SK-N-SH (cell line): Measurements from ENCODE around the gene CHRM4. TPM values are rescaled to one million over a fixed set of nuclear protein-coding genes. Genes with fewer than 3 reads are reported as not detected.

ENCODE experiments used
- CTCF ChIA-PET: fragments of 300-600, 350-600 bp; formaldehyde crosslinking; extraction: SDS; loops from one replicate; lab custom pipeline; 2021; lab: Yijun Ruan, JAX
- POLR2A ChIA-PET: fragments of 350-600 bp; sonication (Branson Sonifier 250); formaldehyde crosslinking; extraction: SDS; loops from one replicate; lab custom pipeline; 2020; ENCODE audit warnings: antibody characterized with exemption, inconsistent platforms; lab: Yijun Ruan, JAX
- DNase-seq: peaks from one replicate; pipeline ENCODE4 v3.0.0; 2012
- H2AFZ ChIP-seq: fragments of 200-600 bp; sonication (generic); 2 replicates; pipeline ENCODE4 v1.8.1; 2016; ENCODE audit warnings: antibody characterized with exemption, mild to moderate bottlenecking, low read depth
- H3F3A ChIP-seq: fragments of 200-600 bp; sonication (generic); replicated peaks from 2 replicates; pipeline ENCODE3; 2016; ENCODE audit warnings: antibody characterized with exemption, mild to moderate bottlenecking; ENCODE audit not compliant: insufficient read depth
- H3K27ac ChIP-seq, 2 experiments: fragments of 200-500 bp in 1 of 2; fragments of 200-600 bp in 1 of 2; sonication (Bioruptor generic) in 1 of 2; sonication (generic), shearing (Covaris generic) in 1 of 2; 2 replicates each; pipeline versions ENCODE4 v1.5.1 to v1.6.1; 2014 to 2016; ENCODE audit warnings: low read depth in 2 of 2, inconsistent platforms in 1 of 2, low read length in 1 of 2, mild to moderate bottlenecking in 1 of 2, mixed read lengths in 1 of 2
- H3K27me3 ChIP-seq: fragments of 200-600 bp; sonication (generic), shearing (Covaris generic); 2 replicates; pipeline ENCODE4 v1.6.1; 2016; ENCODE audit warnings: mixed run types; ENCODE audit not compliant: insufficient read depth
- H3K36me3 ChIP-seq, 2 experiments: fragments of 200-500 bp in 1 of 2; fragments of 200-600 bp in 1 of 2; sonication (Bioruptor generic) in 1 of 2; sonication (generic) in 1 of 2; replicated peaks in 1 of 2; 2 replicates each; pipeline versions ENCODE3 to v1.5.1; 2014 to 2016; ENCODE audit warnings: low read length in 1 of 2, mild to moderate bottlenecking in 1 of 2; ENCODE audit not compliant: insufficient read depth in 2 of 2, control insufficient read depth in 1 of 2
- H3K4me1 ChIP-seq, 2 experiments: fragments of 200-500 bp in 1 of 2; fragments of 200-600 bp in 1 of 2; sonication (Bioruptor generic) in 1 of 2; sonication (generic), shearing (Covaris generic) in 1 of 2; 2 replicates each; pipeline versions ENCODE4 v1.5.1 to v1.6.1; 2014 to 2016; ENCODE audit warnings: low read depth in 1 of 2, low read length in 1 of 2, mixed run types in 1 of 2; ENCODE audit not compliant: insufficient read depth in 2 of 2, control insufficient read depth in 1 of 2
- H3K4me2 ChIP-seq: fragments of 200-600 bp; sonication (generic), shearing (Covaris generic); 2 replicates; pipeline ENCODE4 v1.6.1; 2017; ENCODE audit warnings: mixed run types
- H3K4me3 ChIP-seq, 2 experiments: fragments of 200-500 bp in 1 of 2; fragments of 200-600 bp in 1 of 2; sonication (Bioruptor generic) in 1 of 2; sonication (generic), shearing (Covaris generic) in 1 of 2; 2 replicates each; pipeline versions ENCODE4 v1.5.1 to v1.8.1; 2014 to 2016; ENCODE audit warnings: low read depth in 2 of 2, inconsistent platforms in 1 of 2, low read length in 1 of 2, mild to moderate bottlenecking in 1 of 2, mixed read lengths in 1 of 2, moderate library complexity in 1 of 2
- H3K79me2 ChIP-seq: fragments of 200-600 bp; sonication (generic); 2 replicates; pipeline ENCODE4 v1.8.1; 2017; ENCODE audit warnings: mild to moderate bottlenecking; ENCODE audit not compliant: insufficient read depth
- H3K9ac ChIP-seq: fragments of 200-600 bp; sonication (generic); 2 replicates; pipeline ENCODE4 v1.6.1; 2017; ENCODE audit warnings: mixed run types
- H3K9me2 ChIP-seq: fragments of 200-600 bp; sonication (generic); 2 replicates; pipeline ENCODE4 v1.6.1; 2017; ENCODE audit warnings: mixed run types
- H3K9me3 ChIP-seq: fragments of 200-600 bp; sonication (generic); 2 replicates; pipeline ENCODE4 v1.6.1; 2017; ENCODE audit warnings: mixed run types, mild to moderate bottlenecking, moderate library complexity
- H4K20me1 ChIP-seq: fragments of 200-600 bp; sonication (generic); 2 replicates; pipeline ENCODE4 v1.6.1; 2017; ENCODE audit warnings: mild to moderate bottlenecking, mixed run types; ENCODE audit not compliant: insufficient read depth
- CHD2 ChIP-seq: fragments of 150-350 bp; IDR thresholded peaks from 2 replicates; pipeline ENCODE4 v1.6.1; 2018; ENCODE audit warnings: low read length; ENCODE audit not compliant: partially characterized antibody
- EP300 ChIP-seq, 2 experiments: IDR thresholded peaks; 2 replicates each; pipeline versions ENCODE4 v1.4.0 to v1.6.1; 2012; ENCODE audit warnings: borderline replicate concordance in 1 of 2, low read depth in 1 of 2, low read length in 1 of 2
- EZH2phosphoT487 ChIP-seq: fragments of 200-600 bp; sonication (generic); IDR thresholded peaks from 2 replicates; pipeline ENCODE4 v1.6.1; 2017; ENCODE audit warnings: low read depth, mixed run types, mild to moderate bottlenecking, antibody characterized with exemption, moderate library complexity, borderline replicate concordance
- FOXJ3 ChIP-seq: sonication (generic); formaldehyde crosslinking; IDR thresholded peaks from 2 replicates; pipeline ENCODE4 v1.5.1; 2020; ENCODE audit warnings: mild to moderate bottlenecking, missing genetic modification reagents
- IRF3 ChIP-seq: fragments of 150-350 bp; IDR thresholded peaks from 2 replicates; pipeline ENCODE4 v1.6.1; 2016; ENCODE audit warnings: mild to moderate bottlenecking, low read depth, low read length
- JUND ChIP-seq: IDR thresholded peaks from 2 replicates; pipeline ENCODE4 v1.4.0; 2012
- MXI1 ChIP-seq: IDR thresholded peaks from 2 replicates; pipeline ENCODE4 v1.6.1; 2012; ENCODE audit warnings: mild to moderate bottlenecking, low read depth, low read length, improper control_type of control experiment
- NFIC ChIP-seq: IDR thresholded peaks from 2 replicates; pipeline ENCODE4 v1.4.0; 2012; ENCODE audit warnings: borderline replicate concordance
- POLR2AphosphoS5 ChIP-seq: IDR thresholded peaks from 2 replicates; pipeline ENCODE4 v1.6.1; 2012; ENCODE audit warnings: low read depth, low read length
- RAD21 ChIP-seq: IDR thresholded peaks from 2 replicates; pipeline ENCODE4 v1.6.1; 2012; ENCODE audit warnings: mild to moderate bottlenecking, low read length
- RCOR1 ChIP-seq: fragments of 150-350 bp; IDR thresholded peaks from 2 replicates; pipeline ENCODE4 v1.6.1; 2017; ENCODE audit warnings: antibody characterized with exemption, low read length
- RFX5 ChIP-seq: IDR thresholded peaks from 2 replicates; pipeline ENCODE4 v1.6.1; 2012; ENCODE audit warnings: mild to moderate bottlenecking, improper control_type of control experiment, low read length
- RXRA ChIP-seq: IDR thresholded peaks from 2 replicates; pipeline ENCODE4 v1.4.0; 2012; ENCODE audit warnings: low read depth, mild to moderate bottlenecking, borderline replicate concordance
- SIN3A ChIP-seq: IDR thresholded peaks from 2 replicates; pipeline ENCODE4 v1.6.1; 2012; ENCODE audit warnings: low read depth, mild to moderate bottlenecking, low read length, moderate library complexity, borderline replicate concordance
- SMC3 ChIP-seq: IDR thresholded peaks from 2 replicates; pipeline ENCODE4 v1.6.1; 2012; ENCODE audit warnings: low read depth, low read length, improper control_type of control experiment
- TCF12 ChIP-seq: IDR thresholded peaks from 2 replicates; pipeline ENCODE4 v1.4.0; 2012
- TEAD4 ChIP-seq: IDR thresholded peaks from 2 replicates; pipeline ENCODE4 v1.4.0; 2012; ENCODE audit warnings: mild to moderate bottlenecking, borderline replicate concordance; ENCODE audit not compliant: insufficient read depth
- USF2 ChIP-seq: fragments of 150-350 bp; IDR thresholded peaks from 2 replicates; pipeline ENCODE4 v1.6.1; 2017; ENCODE audit warnings: antibody characterized with exemption, low read length, low read depth, borderline replicate concordance
- YY1 ChIP-seq: IDR thresholded peaks from 2 replicates; pipeline ENCODE4 v1.4.0; 2012; ENCODE audit warnings: low read depth, mild to moderate bottlenecking
- ZBTB33 ChIP-seq: IDR thresholded peaks from 2 replicates; pipeline ENCODE4 v1.4.0; 2012; ENCODE audit warnings: low read depth, borderline replicate concordance
- WGBS: methylation state at CpG from one replicate; pipeline ENCODE4 v1.1.6; 2017; ENCODE audit warnings: low lambda C conversion rate; 5-methylcytosine and 5-hydroxymethylcytosine counted together
- polyA plus RNA-seq, 3 experiments: library from polyadenylated mRNA; depleted of rRNA; stranded (reverse); fragments of >200 nt; gene quantifications; 2 replicates each; pipeline ENCODE4 v1.2.3, GENCODE V29; 2012

Gene CHRM4
- polyA plus RNA-seq, 1 of the 3 experiments (the other 2 are of a cell fraction), result 0.26 TPM

- Histone ChIP-seq H2AFZ (no peak overlapping the region), H3K9ac (no peak overlapping the region), H4K20me1 (peaks cover 18% of the 10 kb centered on the region), H3K79me2 (no peaks in the 10 kb centered on the region), H3K9me2 (no peaks in the 10 kb centered on the region), H3K27me3 (peaks cover 15% of the 10 kb centered on the region), H3K9me3 (no peaks in the 10 kb centered on the region), H3K4me2 (peak overlapping the region; percentile 88), H3K4me3 (peak overlapping the region in 1 of 2 experiments; percentile 53; a peak in 2 of 4 replicates), H3K4me1 (peaks cover 0 to 27% of the 10 kb centered on the region in 2 experiments; a peak in 2 of 4 replicates), H3K27ac (no peak overlapping the region), H3K36me3 (no peaks in the 10 kb centered on the region), H3F3A (peaks cover 17% of the 10 kb centered on the region)
- WGBS, result 15% methylated on average over 37 of the region's 49 CpGs
- DNase-seq, result peak; percentile 56
- CTCF ChIA-PET, result interaction anchor here (0.5 to 7.6 kb wide), 48 partner anchors 7 to 425 kb away, joined by 3 to 204 read pairs (median 6); partner anchors contain the start of genes DGKZ and MDK
- TF ChIP-seq EZH2phosphoT487 (0 out of 2 replicates have a peak, but pooled peaks have one; percentile 34), RAD21 (no peak)
- POLR2A ChIA-PET, result no interaction called here
Measured at GRCh38 chr11:46390331-46391171, 1.0 kb downstream of the CHRM4 start.

- Histone ChIP-seq H4K20me1 (peaks cover 18% of the 10 kb centered on the region), H3K79me2 (no peaks in the 10 kb centered on the region), H3K9me2 (no peaks in the 10 kb centered on the region), H2AFZ (peak overlapping the region; percentile 63; the same call in 1 of the 2 replicates), H3K9me3 (no peaks in the 10 kb centered on the region), H3K4me2 (peak overlapping the region; percentile 88), H3F3A (peaks cover 17% of the 10 kb centered on the region), H3K27ac (no peak overlapping the region), H3K9ac (no peak overlapping the region), H3K27me3 (peaks cover 15% of the 10 kb centered on the region), H3K4me3 (peak overlapping the region; percentile 53 to 71), H3K36me3 (no peaks in the 10 kb centered on the region), H3K4me1 (peaks cover 0 to 27% of the 10 kb centered on the region in 2 experiments; a peak in 2 of 4 replicates)
- peak; percentile 95 for DNase-seq
- ChIA-PET CTCF (interaction anchor here (0.7 to 7.6 kb wide), 63 partner anchors 10 to 552 kb away, joined by 3 to 204 read pairs (median 5); partner anchors contain the start of genes DGKZ and MDK), POLR2A (no interaction called here)
- WGBS, result 6% methylated on average over 33 of the region's 80 CpGs
- TF ChIP-seq MXI1 (peak; percentile 52; the same call in 1 of the 2 replicates), USF2 (no peak), RFX5 (no peak), JUND (no peak), RXRA (no peak), TCF12 (no peak), FOXJ3 (no peak), TEAD4 (0 out of 2 replicates have a peak, but pooled peaks have one; percentile 45), IRF3 (0 out of 2 replicates have a peak, but pooled peaks have one; percentile 13), ZBTB33 (no peak), NFIC (no peak), SIN3A (no peak), CHD2 (no peak), EZH2phosphoT487 (no peak), RAD21 (peak; percentile 80), RCOR1 (peak; percentile 26; the same call in 1 of the 2 replicates), SMC3 (peak; percentile 81), EP300 (IDR thresholded peaks at IDR 0.05; ENCODE audit: borderline replicate concordance in 1 of 2, low read depth in 1 of 2, low read length in 1 of 2) (no peak), POLR2AphosphoS5 (no peak), YY1 (no peak)
Measured at GRCh38 chr11:46389450-46390330, 1.9 kb downstream of the CHRM4 start.
